Measurements from ENCODE around the gene TCEANC2.

The TCEANC2 gene

GRCh38 chr1:54077359-54077758 lies 24.0 kb downstream of the TCEANC2 start:
- Histone ChIP-seq H3F3A (ENCODE audit: insufficient read depth, low read length) (no peaks in the 10 kb centered on the region), H4K20me1 (ENCODE audit: insufficient read depth, low read length) (no peaks in the 10 kb centered on the region), H3K27ac (ENCODE audit: low read depth, low read length, poor library complexity, severe bottlenecking) (no peak overlapping the region), H3K9ac (ENCODE audit: low read length) (no peak overlapping the region), H3K4me2 (ENCODE audit: low read length) (no peak overlapping the region), H3K9me3 (ENCODE audit: low read length) (no peaks in the 10 kb centered on the region), H3K79me2 (ENCODE audit: insufficient read depth, low read length) (no peaks in the 10 kb centered on the region), H3K4me1 (ENCODE audit: insufficient read depth, low read length, severe bottlenecking) (peaks cover 6% of the 10 kb centered on the region), H3K9me2 (ENCODE audit: low read depth, low read length) (no peaks in the 10 kb centered on the region), H3K27me3 (ENCODE audit: insufficient read depth, low read length) (no peaks in the 10 kb centered on the region), H2AFZ (ENCODE audit: low read length) (no peak overlapping the region), H3K4me3 (ENCODE audit: low read depth, low read length, poor library complexity, severe bottlenecking) (no peak overlapping the region), H3K36me3 (ENCODE audit: insufficient read depth, low read length) (no peaks in the 10 kb centered on the region)
- TF ChIP-seq EZH2 (IDR thresholded peaks at IDR 0.05; ENCODE audit: borderline replicate concordance, low read length) (no peak), CTCF (IDR thresholded peaks at IDR 0.05; ENCODE audit: low read length) (no peak)

DNA sequence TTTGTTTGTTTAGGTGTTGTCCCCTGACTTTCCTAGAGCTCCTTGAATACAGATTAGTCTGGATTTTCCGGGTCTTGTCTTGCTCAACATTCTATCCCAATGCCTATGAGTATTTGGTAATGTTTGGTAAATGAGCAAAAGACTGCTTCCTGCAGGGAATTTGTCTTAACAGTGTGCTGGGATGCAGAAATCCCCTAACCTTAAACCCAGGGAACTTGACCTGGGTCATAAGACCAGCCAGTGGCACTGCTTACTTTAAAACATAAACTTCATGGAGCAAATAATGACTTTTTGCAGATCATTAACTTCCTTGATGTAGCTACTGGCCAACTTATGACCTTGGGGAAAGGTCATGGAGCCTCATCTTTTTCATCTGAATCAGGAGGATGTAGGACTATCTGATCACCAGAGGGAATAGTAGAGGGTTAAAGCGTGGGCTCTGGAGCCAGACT lies 27.2 kb downstream of the TCEANC2 start:
- Histone ChIP-seq H3K9ac (ENCODE audit: low read length) (no peak overlapping the region), H3K27ac (ENCODE audit: low read depth, low read length, poor library complexity, severe bottlenecking) (no peak overlapping the region), H3K4me3 (ENCODE audit: low read depth, low read length, poor library complexity, severe bottlenecking) (no peak overlapping the region), H3K27me3 (ENCODE audit: insufficient read depth, low read length) (no peaks in the 10 kb centered on the region), H3K79me2 (ENCODE audit: insufficient read depth, low read length) (no peaks in the 10 kb centered on the region), H4K20me1 (ENCODE audit: insufficient read depth, low read length) (no peaks in the 10 kb centered on the region), H2AFZ (ENCODE audit: low read length) (no peak overlapping the region), H3K4me2 (ENCODE audit: low read length) (no peak overlapping the region), H3K36me3 (ENCODE audit: insufficient read depth, low read length) (no peaks in the 10 kb centered on the region), H3K4me1 (ENCODE audit: insufficient read depth, low read length, severe bottlenecking) (peaks cover 6% of the 10 kb centered on the region), H3K9me3 (ENCODE audit: low read length) (no peaks in the 10 kb centered on the region), H3K9me2 (ENCODE audit: low read depth, low read length) (no peaks in the 10 kb centered on the region), H3F3A (ENCODE audit: insufficient read depth, low read length) (no peaks in the 10 kb centered on the region)
- no peak for TF ChIP-seq CTCF (IDR thresholded peaks at IDR 0.05; ENCODE audit: low read length)
- no peak for TF ChIP-seq EZH2 (IDR thresholded peaks at IDR 0.05; ENCODE audit: borderline replicate concordance, low read length)

GRCh38 chr1:54081306-54082270 lies 28.2 kb downstream of the TCEANC2 start:
- TF ChIP-seq CTCF (IDR thresholded peaks at IDR 0.05; ENCODE audit: low read length) (peak; percentile 90), EZH2 (IDR thresholded peaks at IDR 0.05; ENCODE audit: borderline replicate concordance, low read length) (no peak)
- 0 out of 2 replicates have a peak, but pooled peaks cover 3% of the 10 kb centered on the region for H3K36me3 ChIP-seq (ENCODE audit: insufficient read depth, low read length)
- no peak overlapping the region for H3K4me2 ChIP-seq (ENCODE audit: low read length)
- peaks cover 6% of the 10 kb centered on the region for H3K4me1 ChIP-seq (ENCODE audit: insufficient read depth, low read length, severe bottlenecking)
- no peaks in the 10 kb centered on the region for H3F3A ChIP-seq (ENCODE audit: insufficient read depth, low read length)
- H3K27ac ChIP-seq (ENCODE audit: low read depth, low read length, poor library complexity, severe bottlenecking), result no peak overlapping the region
- no peak overlapping the region for H3K4me3 ChIP-seq (ENCODE audit: low read depth, low read length, poor library complexity, severe bottlenecking)
- H3K27me3 ChIP-seq (ENCODE audit: insufficient read depth, low read length), result no peaks in the 10 kb centered on the region
- H3K79me2 ChIP-seq (ENCODE audit: insufficient read depth, low read length), result no peaks in the 10 kb centered on the region
- no peaks in the 10 kb centered on the region for H4K20me1 ChIP-seq (ENCODE audit: insufficient read depth, low read length)
- H3K9ac ChIP-seq (ENCODE audit: low read length), result no peak overlapping the region
- no peak overlapping the region for H2AFZ ChIP-seq (ENCODE audit: low read length)
- no peaks in the 10 kb centered on the region for H3K9me3 ChIP-seq (ENCODE audit: low read length)
- no peaks in the 10 kb centered on the region for H3K9me2 ChIP-seq (ENCODE audit: low read depth, low read length)
